Ramos (cell line): Measurements from ENCODE around the gene EIF5B.
"Not testable (repeated sequence)": the region's sequence is repeated elsewhere in the genome, so short reads cannot be mapped to it uniquely, and the experiment has no call there.

ENCODE experiments used
- in situ Hi-C: fragments of 300-500 bp; cut with MboI; formaldehyde crosslinking; loops from one replicate; pipeline ENCODE4 v1.14.3; 2022; ENCODE audit warnings: low sequenced_read_pairs; ENCODE audit not compliant: unreplicated experiment

The EIF5B gene

DNA sequence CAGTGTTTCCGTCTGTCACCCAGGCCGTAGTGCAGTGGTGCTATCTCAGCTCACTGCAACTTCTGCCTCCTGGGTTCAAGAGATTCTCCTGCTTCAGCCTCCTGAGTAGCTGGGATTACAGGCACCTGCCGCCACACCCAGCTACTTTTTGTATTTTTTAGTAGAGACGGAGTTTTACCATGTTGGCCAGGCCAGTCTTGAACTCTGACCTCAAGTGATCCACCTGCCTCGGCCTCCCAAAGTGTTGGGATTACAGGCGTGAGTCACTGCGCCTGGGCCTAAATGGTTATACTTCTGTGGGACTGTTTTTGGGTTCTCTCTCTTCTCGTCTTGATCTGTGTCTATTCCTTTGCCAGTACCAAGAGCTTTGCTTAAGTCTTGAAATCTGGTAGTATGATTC is 17.6 kb downstream of the EIF5B start:
- in situ Hi-C loops: not testable (repeated sequence)

DNA sequence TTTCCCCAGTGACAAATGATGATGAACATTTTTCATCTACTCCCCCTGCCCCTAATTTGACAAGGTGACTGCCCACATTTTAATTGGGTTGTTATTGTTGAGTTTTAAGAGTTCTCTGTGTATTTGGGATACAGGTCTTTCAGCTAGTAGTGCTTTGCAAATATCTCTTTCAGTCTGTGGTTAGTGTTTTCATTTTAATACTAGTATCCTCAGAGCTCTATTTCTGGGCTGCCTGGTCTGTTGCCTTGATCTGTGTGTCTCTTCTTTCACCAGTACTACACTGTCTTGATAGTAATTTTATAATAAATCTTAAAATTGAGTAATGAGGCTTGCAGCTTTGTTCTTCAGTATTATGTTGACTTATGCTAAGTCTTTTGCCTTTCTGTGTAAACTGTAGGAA is 19.7 kb downstream of the EIF5B start:
- in situ Hi-C loops: no loop called here

DNA sequence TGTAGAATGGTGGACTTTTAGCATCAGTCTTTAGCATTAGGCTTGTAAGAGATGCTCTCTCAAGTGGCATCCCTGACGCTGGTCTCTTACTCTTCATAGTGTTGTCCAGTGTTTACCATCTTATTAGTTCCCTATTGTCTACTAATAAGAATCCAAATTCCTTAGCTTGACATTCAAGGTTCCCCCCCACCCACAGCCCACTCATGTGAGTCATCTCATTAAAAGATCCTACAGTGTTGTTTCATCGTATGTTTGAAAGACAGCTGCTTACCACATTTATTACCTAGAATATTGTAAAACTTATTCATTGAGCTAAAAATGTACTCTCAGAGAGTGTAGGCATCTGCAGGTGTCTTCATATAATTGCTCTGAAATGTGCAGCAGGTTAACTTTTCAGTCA is 28.5 kb downstream of the EIF5B start:
- in situ Hi-C loops: no loop called here

DNA sequence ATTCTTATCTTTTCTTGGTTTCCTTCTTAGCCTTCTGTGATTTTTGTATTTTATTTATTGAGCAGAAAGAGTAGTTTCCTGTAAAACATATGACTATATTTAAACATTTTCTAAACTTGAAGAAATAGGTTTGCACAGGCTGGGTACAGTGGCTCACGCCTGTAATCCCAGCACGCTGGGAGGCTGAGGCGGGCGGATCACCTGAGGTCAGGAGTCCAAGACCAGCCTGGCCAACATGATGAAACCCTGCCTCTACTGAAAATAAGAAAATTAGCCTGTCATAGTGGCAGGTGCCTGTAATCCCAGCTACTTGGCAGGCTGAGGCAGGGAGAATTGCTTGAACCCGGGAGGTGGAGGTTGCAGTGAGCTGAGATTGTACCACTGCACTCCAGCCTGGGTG is 31.7 kb downstream of the EIF5B start:
- in situ Hi-C loops: not testable (repeated sequence)

- in situ Hi-C loops: no loop called here
These were observed 36.0 kb downstream of the EIF5B start for GRCh38 chr2:99373144-99373543.

DNA sequence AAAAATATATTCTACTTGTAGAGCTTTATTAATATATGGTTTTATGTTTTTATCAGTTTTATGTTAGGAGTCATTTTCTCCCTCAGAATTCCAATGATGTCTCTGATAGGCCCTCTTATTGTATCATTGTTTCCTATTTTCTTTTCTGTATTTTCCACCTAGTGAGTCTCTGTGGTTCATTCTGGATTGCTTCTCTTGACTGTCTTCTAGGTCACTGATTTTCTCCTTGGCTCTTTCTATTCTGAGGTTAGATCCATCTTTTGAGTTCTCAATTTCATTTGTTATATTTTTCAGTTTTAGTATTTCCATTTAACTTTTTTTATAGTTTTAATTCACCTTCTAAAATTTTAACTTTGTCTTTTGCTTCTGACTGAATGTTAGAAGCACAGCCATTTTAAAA is 37.6 kb downstream of the EIF5B start:
- in situ Hi-C loops: no loop called here

DNA sequence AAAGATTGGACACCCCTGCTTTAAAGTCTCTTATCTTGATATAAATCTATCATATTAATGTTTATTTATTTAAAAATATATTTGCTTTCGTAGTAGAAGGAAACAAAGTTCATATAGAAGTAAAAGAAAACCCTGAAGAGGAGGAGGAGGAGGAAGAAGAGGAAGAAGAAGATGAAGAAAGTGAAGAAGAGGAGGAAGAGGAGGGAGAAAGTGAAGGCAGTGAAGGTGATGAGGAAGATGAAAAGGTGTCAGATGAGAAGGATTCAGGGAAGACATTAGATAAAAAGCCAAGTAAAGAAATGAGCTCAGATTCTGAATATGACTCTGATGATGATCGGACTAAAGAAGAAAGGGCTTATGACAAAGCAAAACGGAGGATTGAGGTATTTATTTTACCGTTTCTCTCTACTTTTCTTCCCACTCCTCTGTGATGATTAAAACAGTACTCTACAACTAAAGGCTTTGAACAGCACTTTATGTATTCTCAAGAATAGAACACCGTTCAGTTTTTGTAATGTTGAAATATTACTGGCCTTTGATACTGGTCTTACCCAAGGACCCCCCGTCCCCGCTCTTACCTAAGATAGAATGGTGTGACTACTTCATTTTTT is 39.2 kb downstream of the EIF5B start:
- in situ Hi-C loops: no loop called here

- in situ Hi-C loops: no loop called here
These were observed 40.7 kb downstream of the EIF5B start for GRCh38 chr2:99377879-99378278.

DNA sequence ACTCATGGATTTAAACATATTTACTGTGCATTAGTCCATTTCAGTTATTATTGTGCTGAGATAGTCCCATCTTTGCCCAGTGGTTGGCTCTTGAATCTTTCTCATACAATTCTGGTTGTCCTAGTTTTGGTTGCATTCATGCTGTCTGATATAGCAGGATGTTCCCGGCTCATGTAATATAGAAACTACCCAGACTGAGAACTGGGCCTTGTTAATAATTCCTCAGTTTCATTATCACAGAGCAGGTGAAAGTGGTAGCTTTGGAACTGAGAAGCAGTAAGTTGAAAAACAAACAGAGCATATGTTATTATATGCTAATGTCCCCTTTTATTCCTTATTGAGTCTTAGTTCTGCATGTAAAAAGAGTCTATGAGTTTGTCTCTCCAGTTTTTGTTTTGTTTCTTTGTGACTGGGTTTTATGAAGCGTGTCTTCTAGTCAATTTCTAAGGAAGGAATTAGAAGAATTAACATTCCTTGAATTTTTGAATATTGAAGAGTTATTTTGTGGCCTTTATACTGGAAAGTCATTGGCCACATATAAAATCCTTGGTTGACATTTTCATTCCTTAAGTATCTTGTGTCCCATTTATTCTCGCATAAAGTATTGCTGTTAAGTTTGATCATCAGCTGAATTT is 43.3 kb downstream of the EIF5B start:
- in situ Hi-C loops: no loop called here

- in situ Hi-C loops: no loop called here
These were observed 45.0 kb downstream of the EIF5B start for GRCh38 chr2:99382143-99382542.

- in situ Hi-C loops: no loop called here
These were observed 48.8 kb downstream of the EIF5B start for GRCh38 chr2:99386011-99386410.

- in situ Hi-C loops: no loop called here
These were observed 51.7 kb downstream of the EIF5B start for GRCh38 chr2:99388892-99389291.

DNA sequence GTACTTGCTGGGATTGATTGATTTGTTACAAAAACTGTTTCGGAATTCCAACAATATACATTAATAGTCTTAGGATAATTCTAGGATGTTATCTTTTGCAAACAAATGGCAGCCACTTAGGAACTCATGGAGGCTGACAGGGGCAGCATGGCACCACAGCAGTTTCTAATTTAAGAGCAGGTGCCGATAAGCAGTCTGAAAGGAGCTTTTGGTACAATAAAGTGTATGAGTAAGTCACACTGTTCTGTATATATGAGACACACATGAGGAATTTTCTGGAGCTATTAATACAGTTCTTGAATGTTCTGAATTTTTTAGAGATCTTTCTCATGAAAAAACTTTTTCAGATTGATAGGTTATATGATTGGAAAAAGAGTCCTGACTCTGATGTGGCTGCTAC is 52.2 kb downstream of the EIF5B start:
- in situ Hi-C loops: no loop called here

GRCh38 chr2:99389946-99390345 is 52.8 kb downstream of the EIF5B start:
- in situ Hi-C loops: no loop called here

DNA sequence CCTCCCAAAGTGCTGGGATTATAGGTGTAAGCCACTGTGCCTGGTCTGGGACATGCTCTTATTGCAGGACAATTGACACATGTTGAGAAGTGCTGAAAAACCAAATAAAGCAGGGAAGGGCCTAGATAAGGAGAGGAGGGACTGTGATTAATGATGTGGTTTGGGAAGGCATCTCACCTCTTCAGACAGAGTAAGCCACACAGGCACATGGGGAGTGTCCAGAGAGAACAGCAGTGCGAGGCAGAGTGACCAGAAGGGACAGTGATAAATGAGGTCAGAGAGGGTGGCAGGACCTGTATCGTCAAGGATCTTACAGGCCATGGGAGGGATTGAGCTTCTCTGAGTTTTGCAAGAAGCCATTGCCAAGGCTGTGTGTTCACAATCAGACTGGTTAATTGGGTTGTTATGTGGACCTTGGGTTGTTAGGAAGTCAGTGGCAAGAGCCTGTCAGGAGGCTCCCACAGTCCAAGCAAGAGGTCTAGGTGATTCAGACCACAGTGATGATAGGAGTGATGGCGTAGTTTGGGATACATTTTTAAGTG is 58.5 kb downstream of the EIF5B start:
- in situ Hi-C loops: no loop called here

DNA sequence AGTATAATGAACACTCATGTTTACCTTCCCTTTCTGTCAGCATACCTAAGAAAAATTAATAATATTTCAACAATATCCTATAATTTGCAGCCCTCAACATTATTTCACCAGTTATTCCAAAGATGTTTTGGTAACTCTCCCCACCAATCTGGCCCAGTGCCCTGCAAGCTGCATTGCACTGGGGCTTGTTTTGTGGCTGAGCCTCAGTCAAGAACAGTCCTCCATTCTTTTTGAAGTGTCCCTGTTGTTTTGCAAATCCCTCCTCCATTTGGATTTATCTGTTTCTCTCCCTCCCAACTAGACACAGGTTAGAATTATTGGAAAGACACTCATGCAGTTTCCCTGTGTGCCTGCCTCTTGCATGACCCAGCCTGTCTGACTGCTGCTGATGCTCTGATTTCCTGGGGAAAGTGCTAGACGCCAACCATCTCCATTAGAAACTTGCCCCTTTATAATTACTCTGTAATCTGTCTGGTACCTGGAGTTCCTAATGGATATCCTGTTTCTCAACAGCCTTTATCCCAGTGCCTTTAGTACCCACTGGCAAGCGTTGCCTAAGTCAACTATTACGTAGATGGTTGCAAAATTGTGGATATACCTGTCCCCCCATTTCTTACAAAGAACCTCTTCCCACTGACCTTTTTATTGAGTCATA is 60.2 kb downstream of the EIF5B start:
- in situ Hi-C loops: no loop called here

- in situ Hi-C loops: no loop called here
These were observed 61.1 kb downstream of the EIF5B start for GRCh38 chr2:99398303-99398702.

DNA sequence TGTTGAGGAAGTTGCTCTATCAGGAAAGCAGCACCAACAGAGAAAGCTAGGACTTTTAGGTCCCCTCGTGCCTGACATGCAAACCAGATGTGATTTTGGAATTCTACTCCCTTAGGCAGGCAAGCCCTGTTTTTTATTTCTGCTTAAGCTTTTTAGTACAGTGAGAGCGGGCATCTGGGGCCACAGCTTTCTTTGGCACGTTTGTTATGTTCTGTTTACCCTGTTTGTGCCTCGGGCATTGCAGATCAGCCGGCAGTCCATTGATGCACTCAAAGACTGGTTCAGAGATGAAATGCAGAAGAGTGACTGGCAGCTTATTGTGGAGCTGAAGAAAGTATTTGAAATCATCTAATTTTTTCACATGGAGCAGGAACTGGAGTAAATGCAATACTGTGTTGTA is 61.9 kb downstream of the EIF5B start:
- in situ Hi-C loops: no loop called here

- in situ Hi-C loops: no loop called here
These were observed 62.6 kb downstream of the EIF5B start for GRCh38 chr2:99399795-99400194.

GRCh38 chr2:99401841-99402240 is 64.7 kb downstream of the EIF5B start:
- in situ Hi-C loops: no loop called here

DNA sequence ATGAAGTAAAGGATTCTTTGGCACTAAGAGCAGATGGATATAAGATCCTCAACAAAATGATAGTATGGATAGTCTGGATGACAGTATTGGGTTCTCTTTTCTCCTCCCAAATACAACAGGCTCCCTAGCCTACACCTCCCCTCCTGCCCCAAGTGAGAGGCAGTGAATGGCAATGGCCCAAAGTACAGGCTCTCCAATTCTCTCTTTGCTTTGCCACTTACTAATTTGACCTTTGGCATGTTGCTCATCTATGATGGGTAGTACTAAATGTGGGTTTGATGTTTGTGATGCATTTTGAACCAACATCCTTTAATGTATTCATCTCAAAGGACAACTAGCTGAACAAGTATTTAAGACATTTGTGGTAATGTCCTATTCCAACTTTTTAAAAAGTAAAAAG is 65.9 kb downstream of the EIF5B start:
- in situ Hi-C loops: no loop called here

DNA sequence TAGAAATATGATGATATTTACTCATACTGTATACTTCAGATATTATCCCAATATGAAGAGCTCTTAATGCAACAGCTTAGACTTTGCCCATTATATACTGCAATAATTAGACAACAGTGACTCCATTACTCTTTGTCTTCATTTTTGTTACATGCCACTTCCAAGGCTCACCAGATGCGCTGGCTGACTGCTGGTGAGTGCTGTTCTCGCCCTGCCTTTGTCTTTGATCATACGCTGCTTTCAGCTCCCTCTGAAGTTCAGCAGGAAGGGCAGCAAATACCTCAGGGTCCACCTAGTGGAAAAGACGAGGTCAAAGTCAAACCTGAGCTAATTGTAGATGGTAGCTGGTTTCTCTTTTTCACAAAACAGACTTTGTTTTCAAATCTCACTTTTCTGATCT is 66.3 kb downstream of the EIF5B start:
- in situ Hi-C loops: no loop called here
